Mesenteric fat pad (tissue), 1 donor: ENCODE measurements around the gene KAT8. TPM values are rescaled to one million over a fixed set of nuclear protein-coding genes. Genes with fewer than 3 reads are reported as not detected.
"Not testable (repeated sequence)": the region's sequence is repeated elsewhere in the genome, so short reads cannot be mapped to it uniquely, and the experiment has no call there.

Experiments
- DNase-seq: peaks from one replicate; pipeline ENCODE4 v3.0.0-alpha.2; 2020; ENCODE audit warnings: low spot score
- total RNA-seq: library from RNA; stranded (reverse); fragmentation: NEBNext Ultra II Directional; extraction: Animal tissue kit (Norgen Biotek cat#: 25700); gene quantifications from one replicate; pipeline ENCODE4 v1.2.1, GENCODE V29; 2021
- donor health status: DM: yes; HTN: yes; CAD: no.

KAT8 gene
- total RNA-seq, 1 donor from 2014 or later = 49.5 TPM

- no peak for DNase-seq
Measured at GRCh38 chr16:31130336-31130891, 12.9 kb downstream of the KAT8 start.

GRCh38 chr16:31130899-31131298 lies 13.4 kb downstream of the KAT8 start:
- DNase-seq = no peak

GRCh38 chr16:31131416-31131815 lies 14.0 kb downstream of the KAT8 start:
- DNase-seq = no peak

GRCh38 chr16:31131841-31132271 lies 14.4 kb downstream of the KAT8 start:
- no peak for DNase-seq

- no peak for DNase-seq
Measured at GRCh38 chr16:31132303-31132979, 15.0 kb downstream of the KAT8 start.

- DNase-seq = no peak
Measured at GRCh38 chr16:31133046-31133501, 15.6 kb downstream of the KAT8 start.

GRCh38 chr16:31134091-31134571 lies 16.7 kb downstream of the KAT8 start:
- no peak for DNase-seq

- DNase-seq = no peak
Measured at GRCh38 chr16:31134625-31135534, 17.4 kb downstream of the KAT8 start.

- DNase-seq = no peak
Measured at GRCh38 chr16:31135535-31136286, 18.2 kb downstream of the KAT8 start, which contains the start of gene PRSS8. TSS of gene PRSS8 (minus strand) at chr16:31135727. CDS start at chr16:31135498, 229 bp downstream.

GRCh38 chr16:31136287-31136662 lies 18.8 kb downstream of the KAT8 start:
- no peak for DNase-seq

GRCh38 chr16:31136822-31137499 lies 19.5 kb downstream of the KAT8 start:
- DNase-seq = not testable (repeated sequence)

- DNase-seq = no peak
Measured at GRCh38 chr16:31138621-31139578, 21.4 kb downstream of the KAT8 start.

GRCh38 chr16:31141071-31141469 lies 23.6 kb downstream of the KAT8 start:
- DNase-seq = not testable (repeated sequence)

- no peak for DNase-seq
Measured at GRCh38 chr16:31141489-31142108, 24.1 kb downstream of the KAT8 start.

- peak; percentile 99 for DNase-seq
Measured at GRCh38 chr16:31142109-31143010, 24.9 kb downstream of the KAT8 start.

GRCh38 chr16:31143011-31143693 lies 25.7 kb downstream of the KAT8 start:
- no peak for DNase-seq

GRCh38 chr16:31143694-31144148 lies 26.3 kb downstream of the KAT8 start:
- no peak for DNase-seq
